PC-3 (cell line): ENCODE measurements around the gene LDB1. TPM values are rescaled to one million over a fixed set of nuclear protein-coding genes. Genes with fewer than 3 reads are reported as not detected.

ENCODE experiments used
- ATAC-seq: fragments of 200-7000 bp; cut with Tn5 transposase; 2 replicates; pipeline ENCODE4 v1.9.1; 2020; ENCODE audit warnings: mild to moderate bottlenecking, moderate library complexity
- BruUV-seq: library from RNA; stranded (reverse); fragments of 400-500 nt; replicated peaks from 2 replicates; lab custom pipeline; 2021; lab: Mats Ljungman, UMichigan
- CTCF ChIA-PET: fragments of 300-600 bp; sonication (Branson Sonifier 250); formaldehyde crosslinking; loops from one replicate; lab custom pipeline; 2022; ENCODE audit warnings: antibody characterized with exemption; lab: Charles Lee
- POLR2A ChIA-PET: fragments of 300-600 bp; sonication (Branson Sonifier 250); formaldehyde crosslinking; loops from one replicate; lab custom pipeline; 2022; ENCODE audit warnings: antibody characterized with exemption; ENCODE audit not compliant: unreplicated experiment; lab: Charles Lee
- DNase-seq: peaks from one replicate; pipeline ENCODE4 v3.0.0-alpha.2; 2015
- H2AFZ ChIP-seq: fragments of 300-600 bp; sonication (generic); 2 replicates; pipeline ENCODE4 v1.6.0; 2016; ENCODE audit warnings: antibody characterized with exemption, low read length
- H3F3A ChIP-seq: fragments of 300-600 bp; sonication (generic); one replicate; pipeline ENCODE4 v1.6.0; 2017; ENCODE audit warnings: antibody characterized with exemption, low read length, control low read depth, mild to moderate bottlenecking; ENCODE audit not compliant: unreplicated experiment
- H3K27ac ChIP-seq: fragments of 300-600 bp; sonication (generic); 2 replicates; pipeline ENCODE4 v1.5.1; 2016; ENCODE audit warnings: mild to moderate bottlenecking, low read length
- H3K27me3 ChIP-seq: fragments of 300-600 bp; sonication (generic); 2 replicates; pipeline ENCODE4 v1.6.1; 2016; ENCODE audit warnings: low read length, mixed read lengths
- H3K36me3 ChIP-seq: fragments of 300-600 bp; sonication (generic); 2 replicates; pipeline ENCODE4 v1.6.1; 2016; ENCODE audit warnings: low read depth, mixed run types, low read length, mixed read lengths
- H3K4me1 ChIP-seq: fragments of 300-600 bp; sonication (generic); 2 replicates; pipeline ENCODE4 v1.5.1; 2016; ENCODE audit warnings: low read length; ENCODE audit not compliant: insufficient read depth
- H3K4me2 ChIP-seq: fragments of 300-600 bp; sonication (generic); 2 replicates; pipeline ENCODE4 v1.6.0; 2016; ENCODE audit warnings: low read length
- H3K4me3 ChIP-seq: fragments of 300-600 bp; sonication (generic); 2 replicates; pipeline ENCODE4 v1.5.1; 2016; ENCODE audit warnings: mild to moderate bottlenecking, low read length, mixed read lengths
- H3K79me2 ChIP-seq: fragments of 300-600 bp; sonication (generic); 2 replicates; pipeline ENCODE4 v1.6.1; 2017; ENCODE audit warnings: low read length, mixed read lengths
- H3K9ac ChIP-seq: fragments of 300-600 bp; sonication (generic); 2 replicates; pipeline ENCODE4 v1.6.0; 2016; ENCODE audit warnings: mild to moderate bottlenecking, low read length
- H3K9me2 ChIP-seq: fragments of 300-600 bp; sonication (generic); replicated peaks from 2 replicates; pipeline ENCODE4 v1.6.1; 2016; ENCODE audit warnings: mixed run types, low read length, mixed read lengths
- H3K9me3 ChIP-seq: fragments of 300-600 bp; sonication (generic); 2 replicates; pipeline ENCODE4 v1.6.1; 2016; ENCODE audit warnings: low read length, mixed read lengths
- H4K20me1 ChIP-seq: fragments of 300-600 bp; sonication (generic); 2 replicates; pipeline ENCODE4 v1.6.1; 2016; ENCODE audit warnings: low read length, mixed read lengths
- EZH2 ChIP-seq: fragments of 300-600 bp; sonication (generic); IDR thresholded peaks from one replicate; pipeline ENCODE4 v1.6.1; 2017; ENCODE audit warnings: antibody characterized with exemption, mild to moderate bottlenecking, low read length; ENCODE audit not compliant: unreplicated experiment
- EZH2phosphoT487 ChIP-seq: fragments of 300-600 bp; sonication (generic); IDR thresholded peaks from 2 replicates; pipeline ENCODE4 v1.6.1; 2018; ENCODE audit warnings: mild to moderate bottlenecking, antibody characterized with exemption, low read length, borderline replicate concordance
- intact Hi-C: fragments of 100-400 bp; cut with micrococcal nuclease; formaldehyde crosslinking; loops from 2 replicates; pipeline ENCODE4 v1.9.0; 2023
- total RNA-seq: library from RNA; depleted of rRNA; stranded (reverse); fragments of >200 nt; gene quantifications from 2 replicates; pipeline ENCODE4 v1.2.3, GENCODE V29; 2014
- TF ChIP-seq, protein P1 (sequence below): fragments of 300-600 bp; sonication (generic); conservative IDR thresholded peaks from 2 replicates; pipeline ENCODE4 v1.5.1; 2017; ENCODE audit warnings: antibody characterized with exemption, low read depth, mild to moderate bottlenecking, low read length

LDB1 gene
- total RNA-seq, 1 experiment from 2014 or later: 34.2 TPM

DNA sequence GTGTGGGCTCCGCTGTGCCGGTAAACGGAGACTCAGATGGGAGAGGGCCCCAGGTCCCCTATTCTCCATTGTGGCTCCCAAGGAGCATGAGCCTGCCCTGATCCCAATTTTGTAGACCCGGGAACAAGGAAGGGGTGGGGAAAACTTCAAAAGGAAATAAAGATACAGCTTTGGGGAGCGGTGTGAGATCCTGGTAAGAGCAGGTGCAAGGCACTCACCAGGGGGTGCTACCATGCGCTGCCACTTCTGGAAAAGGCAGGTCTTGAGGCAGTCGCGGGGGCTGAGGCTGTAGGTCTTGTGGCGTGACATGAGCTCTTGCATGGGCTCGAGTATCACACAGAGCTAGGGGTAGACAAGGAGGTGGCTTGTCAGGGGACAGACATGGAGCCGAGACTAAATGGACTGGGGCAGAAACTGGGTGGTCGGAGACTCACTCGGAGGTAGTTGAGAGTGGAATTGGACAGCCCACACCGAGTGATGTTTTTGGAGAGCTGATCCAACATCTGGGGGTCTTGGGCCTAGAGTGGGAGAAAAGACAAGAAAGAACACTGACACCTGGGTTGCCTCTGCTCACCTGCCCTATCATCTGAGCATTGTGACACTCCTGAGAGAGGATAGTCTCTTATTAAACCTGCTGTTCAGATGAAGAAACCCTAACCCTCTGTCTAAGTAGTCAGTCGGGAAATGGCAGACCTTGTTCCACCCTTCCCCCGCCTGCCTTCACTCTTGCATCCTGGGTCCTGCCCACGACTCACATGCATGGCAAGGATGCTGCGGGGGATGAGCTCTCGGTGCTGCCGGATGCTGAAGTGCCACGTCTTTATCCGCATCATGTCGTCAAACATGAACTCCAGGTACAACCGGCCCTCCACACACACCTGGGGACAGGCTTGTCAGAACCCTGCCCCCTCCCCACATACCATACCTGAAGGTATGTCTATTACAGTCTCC is 10.7 kb downstream of the LDB1 start:
- intact Hi-C loops: no loop called here
- CTCF ChIA-PET: no interaction called here
- H3K4me3 ChIP-seq: no peak overlapping the region
- peaks cover 10% of the 10 kb centered on the region for H4K20me1 ChIP-seq
- H3K9me3 ChIP-seq: no peaks in the 10 kb centered on the region
- H3K27me3 ChIP-seq: no peaks in the 10 kb centered on the region
- no TSS peak for BruUV-seq
- no peak overlapping the region for H2AFZ ChIP-seq
- H3K27ac ChIP-seq: no peak overlapping the region
- peaks cover 6% of the 10 kb centered on the region; the same call in 1 of the 2 replicates for H3K36me3 ChIP-seq
- DNase-seq: no peak
- no peaks in the 10 kb centered on the region for H3F3A ChIP-seq
- H3K4me1 ChIP-seq: peaks cover 12% of the 10 kb centered on the region
- H3K79me2 ChIP-seq: peaks cover 27% of the 10 kb centered on the region
- POLR2A ChIA-PET: no interaction called here
- no peak for ATAC-seq
- no peak for TF ChIP-seq EZH2
- TF ChIP-seq, protein P1, sequence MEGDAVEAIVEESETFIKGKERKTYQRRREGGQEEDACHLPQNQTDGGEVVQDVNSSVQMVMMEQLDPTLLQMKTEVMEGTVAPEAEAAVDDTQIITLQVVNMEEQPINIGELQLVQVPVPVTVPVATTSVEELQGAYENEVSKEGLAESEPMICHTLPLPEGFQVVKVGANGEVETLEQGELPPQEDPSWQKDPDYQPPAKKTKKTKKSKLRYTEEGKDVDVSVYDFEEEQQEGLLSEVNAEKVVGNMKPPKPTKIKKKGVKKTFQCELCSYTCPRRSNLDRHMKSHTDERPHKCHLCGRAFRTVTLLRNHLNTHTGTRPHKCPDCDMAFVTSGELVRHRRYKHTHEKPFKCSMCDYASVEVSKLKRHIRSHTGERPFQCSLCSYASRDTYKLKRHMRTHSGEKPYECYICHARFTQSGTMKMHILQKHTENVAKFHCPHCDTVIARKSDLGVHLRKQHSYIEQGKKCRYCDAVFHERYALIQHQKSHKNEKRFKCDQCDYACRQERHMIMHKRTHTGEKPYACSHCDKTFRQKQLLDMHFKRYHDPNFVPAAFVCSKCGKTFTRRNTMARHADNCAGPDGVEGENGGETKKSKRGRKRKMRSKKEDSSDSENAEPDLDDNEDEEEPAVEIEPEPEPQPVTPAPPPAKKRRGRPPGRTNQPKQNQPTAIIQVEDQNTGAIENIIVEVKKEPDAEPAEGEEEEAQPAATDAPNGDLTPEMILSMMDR: no peak
- TF ChIP-seq EZH2phosphoT487: no peak
- H3K4me2 ChIP-seq: no peak overlapping the region
- H3K9me2 ChIP-seq: no peaks in the 10 kb centered on the region
- H3K9ac ChIP-seq: no peak overlapping the region

DNA sequence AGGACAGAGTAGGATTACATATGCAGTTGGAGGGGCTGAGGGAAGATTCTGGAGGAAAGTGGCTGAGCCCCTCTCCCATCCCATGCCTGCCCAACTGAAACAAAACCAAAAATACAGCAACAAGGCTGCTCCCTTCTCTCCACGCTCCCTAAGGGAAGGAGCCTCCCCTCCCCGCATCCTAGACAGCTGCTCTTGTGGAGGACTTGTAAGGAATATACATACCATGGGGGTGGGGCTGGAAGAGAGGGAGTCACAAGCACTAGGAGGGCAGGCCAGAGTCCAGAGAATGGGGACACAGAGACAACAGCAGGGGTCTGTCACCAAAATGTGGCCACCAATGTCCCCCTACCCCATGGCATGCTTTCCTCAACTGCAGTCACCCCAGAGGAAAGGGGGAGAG is 13.2 kb downstream of the LDB1 start:
- BruUV-seq: no TSS peak
- POLR2A ChIA-PET: no interaction called here
- Histone ChIP-seq H3K27me3 (no peaks in the 10 kb centered on the region), H4K20me1 (no peaks in the 10 kb centered on the region), H3K9me2 (no peaks in the 10 kb centered on the region), H3K9ac (no peak overlapping the region), H3K4me2 (no peak overlapping the region), H3K9me3 (no peaks in the 10 kb centered on the region), H3K79me2 (peaks cover 3% of the 10 kb centered on the region), H3K4me3 (no peak overlapping the region), H3K27ac (no peak overlapping the region), H3K4me1 (no peaks in the 10 kb centered on the region), H3F3A (no peaks in the 10 kb centered on the region), H2AFZ (no peak overlapping the region), H3K36me3 (peaks cover 6% of the 10 kb centered on the region; the same call in 1 of the 2 replicates)
- CTCF ChIA-PET: interaction anchor here (1.1 kb wide), 1 partner anchor 97 kb away, joined by 24 read pairs; no protein-coding TSS in a partner anchor
- no peak for ATAC-seq
- intact Hi-C loops: no loop called here
- TF ChIP-seq EZH2phosphoT487 (no peak), EZH2 (no peak)
- TF ChIP-seq, protein P1: no peak
- DNase-seq: no peak

DNA sequence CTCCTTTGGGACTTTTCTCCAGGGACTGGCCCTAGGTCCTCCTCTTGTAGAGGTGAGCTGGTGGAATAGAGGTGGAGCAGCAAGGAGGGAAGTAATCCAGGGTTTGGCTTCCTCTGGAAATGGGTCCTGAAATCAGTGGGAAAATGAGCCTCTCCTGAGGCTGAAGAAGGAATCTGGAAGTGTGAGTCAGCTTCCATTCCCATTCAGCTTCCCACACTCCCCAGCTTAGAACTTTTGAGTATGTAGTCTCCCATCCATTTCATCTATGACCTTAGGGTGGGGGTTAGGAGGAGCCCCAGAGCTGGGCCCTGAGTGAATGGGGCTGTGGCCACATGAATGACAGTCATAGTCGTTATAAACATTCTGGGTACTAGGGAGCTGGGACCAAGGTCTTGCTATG is 17.7 kb downstream of the LDB1 start:
- Histone ChIP-seq H2AFZ (no peak overlapping the region), H3K4me2 (no peak overlapping the region), H3K9me3 (no peaks in the 10 kb centered on the region), H3F3A (no peaks in the 10 kb centered on the region), H3K36me3 (no peaks in the 10 kb centered on the region), H3K27me3 (no peaks in the 10 kb centered on the region), H3K9ac (no peak overlapping the region), H3K27ac (no peak overlapping the region), H3K4me1 (no peaks in the 10 kb centered on the region), H3K79me2 (no peaks in the 10 kb centered on the region), H4K20me1 (no peaks in the 10 kb centered on the region), H3K4me3 (no peak overlapping the region), H3K9me2 (no peaks in the 10 kb centered on the region)
- CTCF ChIA-PET: no interaction called here
- TF ChIP-seq, protein P1: no peak
- TF ChIP-seq EZH2phosphoT487: no peak
- TF ChIP-seq EZH2: no peak
- ATAC-seq (no peak), DNase-seq (no peak)
- BruUV-seq: no TSS peak
- POLR2A ChIA-PET: no interaction called here
- intact Hi-C loops: no loop called here
